LNCaP clone FGC (cell line): ENCODE results near the gene FBN1.

Experiments used
- DNase-seq: peaks from one replicate; pipeline ENCODE4 v3.0.0-alpha.2; 2011; ENCODE audit warnings: low read depth
- H3K4me3 ChIP-seq: 2 replicates; pipeline ENCODE4 v1.5.1; 2011; ENCODE audit warnings: mild to moderate bottlenecking, low read depth, low read length, control low read depth
- TF ChIP-seq, protein P1 (sequence below): IDR thresholded peaks from 2 replicates; pipeline ENCODE4 v1.5.1; 2012; ENCODE audit warnings: mild to moderate bottlenecking; ENCODE audit not compliant: control insufficient read depth, insufficient read depth; ENCODE audit errors: extremely low read depth

Gene FBN1

GRCh38 chr15:48559285-48559684, 86.2 kb downstream of the FBN1 start:
- H3K4me3 ChIP-seq: no peak overlapping the region
- TF ChIP-seq, protein P1, sequence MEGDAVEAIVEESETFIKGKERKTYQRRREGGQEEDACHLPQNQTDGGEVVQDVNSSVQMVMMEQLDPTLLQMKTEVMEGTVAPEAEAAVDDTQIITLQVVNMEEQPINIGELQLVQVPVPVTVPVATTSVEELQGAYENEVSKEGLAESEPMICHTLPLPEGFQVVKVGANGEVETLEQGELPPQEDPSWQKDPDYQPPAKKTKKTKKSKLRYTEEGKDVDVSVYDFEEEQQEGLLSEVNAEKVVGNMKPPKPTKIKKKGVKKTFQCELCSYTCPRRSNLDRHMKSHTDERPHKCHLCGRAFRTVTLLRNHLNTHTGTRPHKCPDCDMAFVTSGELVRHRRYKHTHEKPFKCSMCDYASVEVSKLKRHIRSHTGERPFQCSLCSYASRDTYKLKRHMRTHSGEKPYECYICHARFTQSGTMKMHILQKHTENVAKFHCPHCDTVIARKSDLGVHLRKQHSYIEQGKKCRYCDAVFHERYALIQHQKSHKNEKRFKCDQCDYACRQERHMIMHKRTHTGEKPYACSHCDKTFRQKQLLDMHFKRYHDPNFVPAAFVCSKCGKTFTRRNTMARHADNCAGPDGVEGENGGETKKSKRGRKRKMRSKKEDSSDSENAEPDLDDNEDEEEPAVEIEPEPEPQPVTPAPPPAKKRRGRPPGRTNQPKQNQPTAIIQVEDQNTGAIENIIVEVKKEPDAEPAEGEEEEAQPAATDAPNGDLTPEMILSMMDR: no peak
- no peak for DNase-seq

- no peak overlapping the region for H3K4me3 ChIP-seq
- DNase-seq: no peak
- TF ChIP-seq, protein P1: no peak
Measured at GRCh38 chr15:48558226-48558625, 87.3 kb downstream of the FBN1 start.

GRCh38 chr15:48557335-48557734, 88.2 kb downstream of the FBN1 start:
- DNase-seq: no peak
- TF ChIP-seq, protein P1: no peak
- no peak overlapping the region for H3K4me3 ChIP-seq

GRCh38 chr15:48556159-48556897, 89.2 kb downstream of the FBN1 start:
- H3K4me3 ChIP-seq: no peak overlapping the region
- DNase-seq: no peak
- TF ChIP-seq, protein P1: no peak

DNA sequence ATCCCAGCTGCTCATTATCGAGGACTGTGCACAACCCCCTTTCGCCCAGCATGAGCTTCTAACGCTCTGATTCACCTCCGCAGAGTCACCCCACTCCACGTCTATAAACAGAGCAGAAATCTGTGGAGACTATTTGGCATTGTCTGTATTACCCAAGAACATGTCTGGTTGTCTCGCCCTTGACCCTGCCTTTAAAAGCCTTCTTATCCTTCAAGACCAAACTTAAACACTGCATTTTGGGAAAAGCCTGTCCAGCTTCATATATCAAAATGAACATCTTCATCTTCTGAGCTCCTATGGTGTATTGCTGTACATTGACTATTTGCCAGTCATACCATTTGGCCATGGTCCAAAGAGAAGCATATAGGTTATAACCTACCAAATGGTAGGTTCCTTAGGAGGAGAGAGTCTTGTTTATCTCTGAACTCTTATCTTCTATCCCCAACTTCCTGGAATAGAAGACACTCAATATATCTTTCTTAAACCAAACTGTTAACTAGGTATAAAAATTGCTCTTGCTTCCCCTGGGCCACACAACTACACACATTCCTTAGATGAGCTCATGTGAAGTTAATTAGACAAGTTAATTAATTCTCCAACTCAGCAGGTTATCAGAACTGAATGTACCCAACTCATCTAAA, 90.1 kb downstream of the FBN1 start:
- H3K4me3 ChIP-seq: no peak overlapping the region
- TF ChIP-seq, protein P1: no peak
- DNase-seq: no peak

DNA sequence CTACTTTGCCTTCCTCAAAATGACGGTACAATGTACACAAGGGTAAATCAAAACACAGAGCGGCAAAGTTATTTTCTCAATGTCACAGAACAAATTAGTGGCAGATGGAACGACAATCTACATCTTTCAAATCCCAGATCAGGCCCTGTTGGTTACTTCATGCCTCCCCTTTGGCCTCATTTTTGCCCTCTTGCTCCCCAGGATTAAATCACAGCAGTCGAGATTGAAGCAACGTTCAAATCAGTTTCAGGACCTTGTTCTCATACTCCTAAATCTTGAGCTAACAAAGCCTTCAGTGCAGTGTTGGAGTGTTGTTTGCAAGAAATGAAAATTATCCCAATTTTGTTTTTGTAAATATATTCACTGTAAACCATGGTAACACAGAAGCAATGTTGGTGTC, 91.4 kb downstream of the FBN1 start:
- TF ChIP-seq, protein P1: no peak
- H3K4me3 ChIP-seq: no peak overlapping the region
- no peak for DNase-seq
